GM12874 (cell line): ENCODE results near the gene COL27A1.

Experiments used
- CTCF ChIP-seq: IDR thresholded peaks from 2 replicates; pipeline ENCODE4 v1.5.1; 2011; ENCODE audit warnings: low read depth, mild to moderate bottlenecking, control low read depth, low read length, moderate library complexity; ENCODE audit not compliant: insufficient read depth

Gene COL27A1

GRCh38 chr9:114196117-114196516 lies 40.8 kb downstream of the COL27A1 start:
- TF ChIP-seq CTCF, result no peak

GRCh38 chr9:114196979-114197622 lies 41.8 kb downstream of the COL27A1 start:
- no peak for TF ChIP-seq CTCF

- TF ChIP-seq CTCF, result no peak
These were observed 43.1 kb downstream of the COL27A1 start for GRCh38 chr9:114198249-114199040.

- TF ChIP-seq CTCF, result no peak
These were observed 45.5 kb downstream of the COL27A1 start for GRCh38 chr9:114200721-114201300.

GRCh38 chr9:114202396-114202795 lies 47.1 kb downstream of the COL27A1 start:
- TF ChIP-seq CTCF, result no peak

- no peak for TF ChIP-seq CTCF
These were observed 47.5 kb downstream of the COL27A1 start for GRCh38 chr9:114202849-114203248.

GRCh38 chr9:114203410-114204140 lies 48.2 kb downstream of the COL27A1 start:
- no peak for TF ChIP-seq CTCF
